Lung (tissue), 12 donors: ENCODE data around the gene AIP. TPM values are rescaled to one million over a fixed set of nuclear protein-coding genes. Genes with fewer than 3 reads are reported as not detected.

Experiments
- ATAC-seq: fragments of 200-7000 bp; cut with Tn5 transposase; one replicate; pipeline ENCODE4 v1.9.1; 2020; ENCODE audit warnings: moderate number of reproducible peaks; ENCODE audit not compliant: insufficient read depth, low FRiP score
- DNase-seq, 3 donors: peaks; one replicate each; pipeline ENCODE4 v3.0.0-alpha.2; 2013 to 2017
- H3K27ac ChIP-seq, 2 donors: one replicate each; pipeline ENCODE4 v1.5.1; 2013; ENCODE audit warnings: mild to moderate bottlenecking in 2 of 2, moderate library complexity in 2 of 2, control low read depth in 1 of 2, inconsistent platforms in 1 of 2, low read depth in 1 of 2, low read length in 1 of 2
- H3K27me3 ChIP-seq, 3 donors: one replicate each; pipeline ENCODE4 v1.5.1; 2013; ENCODE audit warnings: low read length in 2 of 3; ENCODE audit not compliant: control insufficient read depth in 3 of 3, insufficient read depth in 3 of 3
- H3K36me3 ChIP-seq, 4 donors: one replicate each; pipeline ENCODE4 v1.5.1; 2013; ENCODE audit warnings: low read length in 4 of 4, mild to moderate bottlenecking in 1 of 4, moderate library complexity in 1 of 4; ENCODE audit not compliant: control insufficient read depth in 4 of 4, insufficient read depth in 4 of 4
- H3K4me1 ChIP-seq, 5 donors: one replicate each; pipeline ENCODE4 v1.5.1; 2013; ENCODE audit warnings: low read length in 5 of 5, mild to moderate bottlenecking in 2 of 5, moderate library complexity in 1 of 5; ENCODE audit not compliant: control insufficient read depth in 5 of 5, insufficient read depth in 5 of 5
- H3K4me3 ChIP-seq: one replicate; pipeline ENCODE4 v1.5.1; 2013; ENCODE audit warnings: mild to moderate bottlenecking, control low read depth, moderate library complexity
- H3K9ac ChIP-seq, 2 donors: one replicate each; pipeline ENCODE4 v1.5.1; 2013; ENCODE audit warnings: low read length in 2 of 2, control low read depth in 1 of 2; ENCODE audit not compliant: insufficient read depth in 1 of 2
- H3K9me3 ChIP-seq, 4 donors: one replicate each; pipeline ENCODE4 v1.5.1; 2013; ENCODE audit warnings: low read length in 3 of 4, mild to moderate bottlenecking in 1 of 4, moderate library complexity in 1 of 4; ENCODE audit not compliant: control insufficient read depth in 4 of 4, insufficient read depth in 3 of 4
- WGBS, 2 donors: extraction: QIAGEN DNeasy Blood & Tissue Kit; methylation state at CpG; one replicate each; pipeline ENCODE4 v1.1.7; 2013; 5-methylcytosine and 5-hydroxymethylcytosine counted together
- polyA plus RNA-seq, 2 donors: library from polyadenylated mRNA; stranded (reverse); fragments of 200-250 nt; gene quantifications; one replicate each; pipeline ENCODE4 v1.2.1, GENCODE V29; 2013
- total RNA-seq, 2 donors: library from RNA; depleted of rRNA in 1 of 2; stranded (reverse); fragments of >200 nt in 1 of 2; gene quantifications; one replicate each; pipeline ENCODE4 v1.2.1, GENCODE V29; 2014 to 2021
- TF ChIP-seq, protein P1 (sequence below): IDR thresholded peaks from 2 replicates; pipeline ENCODE4 v1.5.1; 2012; ENCODE audit warnings: mild to moderate bottlenecking; ENCODE audit errors: control extremely low read depth, extremely low read depth
- donor health status: control.
- donor health status: control.
- donor health status: Bipolar disorder and iron deficiency.
- donor health status: healthy.
- donor health status: DM: yes; HTN: yes; CAD: no.

The AIP gene
- total and polyA plus RNA-seq, 4 donors: 60.0 to 126 (median 73.8) TPM

DNA sequence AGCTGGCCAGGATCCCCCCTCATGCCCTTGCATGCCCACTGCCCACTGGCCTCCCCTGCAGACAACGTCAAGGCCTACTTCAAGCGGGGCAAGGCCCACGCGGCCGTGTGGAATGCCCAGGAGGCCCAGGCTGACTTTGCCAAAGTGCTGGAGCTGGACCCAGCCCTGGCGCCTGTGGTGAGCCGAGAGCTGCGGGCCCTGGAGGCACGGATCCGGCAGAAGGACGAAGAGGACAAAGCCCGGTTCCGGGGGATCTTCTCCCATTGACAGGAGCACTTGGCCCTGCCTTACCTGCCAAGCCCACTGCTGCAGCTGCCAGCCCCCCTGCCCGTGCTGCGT, 7.9 kb downstream of the AIP start:
- Histone ChIP-seq H3K27ac (no peak overlapping the region), H3K27me3 (no peaks in the 10 kb centered on the region), H3K4me3 (no peak overlapping the region), H3K4me1 (no peaks in the 10 kb centered on the region), H3K9ac (no peak overlapping the region), H3K9me3 (no peaks in the 10 kb centered on the region), H3K36me3 (peaks cover 10 to 67% (median 22%) of the 10 kb centered on the region in 4 donors)
- no peak for ATAC-seq
- 88 to 94% methylated on average over 15 of the region's 15 CpGs for WGBS, 2 donors
- TF ChIP-seq, protein P1, sequence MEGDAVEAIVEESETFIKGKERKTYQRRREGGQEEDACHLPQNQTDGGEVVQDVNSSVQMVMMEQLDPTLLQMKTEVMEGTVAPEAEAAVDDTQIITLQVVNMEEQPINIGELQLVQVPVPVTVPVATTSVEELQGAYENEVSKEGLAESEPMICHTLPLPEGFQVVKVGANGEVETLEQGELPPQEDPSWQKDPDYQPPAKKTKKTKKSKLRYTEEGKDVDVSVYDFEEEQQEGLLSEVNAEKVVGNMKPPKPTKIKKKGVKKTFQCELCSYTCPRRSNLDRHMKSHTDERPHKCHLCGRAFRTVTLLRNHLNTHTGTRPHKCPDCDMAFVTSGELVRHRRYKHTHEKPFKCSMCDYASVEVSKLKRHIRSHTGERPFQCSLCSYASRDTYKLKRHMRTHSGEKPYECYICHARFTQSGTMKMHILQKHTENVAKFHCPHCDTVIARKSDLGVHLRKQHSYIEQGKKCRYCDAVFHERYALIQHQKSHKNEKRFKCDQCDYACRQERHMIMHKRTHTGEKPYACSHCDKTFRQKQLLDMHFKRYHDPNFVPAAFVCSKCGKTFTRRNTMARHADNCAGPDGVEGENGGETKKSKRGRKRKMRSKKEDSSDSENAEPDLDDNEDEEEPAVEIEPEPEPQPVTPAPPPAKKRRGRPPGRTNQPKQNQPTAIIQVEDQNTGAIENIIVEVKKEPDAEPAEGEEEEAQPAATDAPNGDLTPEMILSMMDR: no peak
- DNase-seq: no peak

DNA sequence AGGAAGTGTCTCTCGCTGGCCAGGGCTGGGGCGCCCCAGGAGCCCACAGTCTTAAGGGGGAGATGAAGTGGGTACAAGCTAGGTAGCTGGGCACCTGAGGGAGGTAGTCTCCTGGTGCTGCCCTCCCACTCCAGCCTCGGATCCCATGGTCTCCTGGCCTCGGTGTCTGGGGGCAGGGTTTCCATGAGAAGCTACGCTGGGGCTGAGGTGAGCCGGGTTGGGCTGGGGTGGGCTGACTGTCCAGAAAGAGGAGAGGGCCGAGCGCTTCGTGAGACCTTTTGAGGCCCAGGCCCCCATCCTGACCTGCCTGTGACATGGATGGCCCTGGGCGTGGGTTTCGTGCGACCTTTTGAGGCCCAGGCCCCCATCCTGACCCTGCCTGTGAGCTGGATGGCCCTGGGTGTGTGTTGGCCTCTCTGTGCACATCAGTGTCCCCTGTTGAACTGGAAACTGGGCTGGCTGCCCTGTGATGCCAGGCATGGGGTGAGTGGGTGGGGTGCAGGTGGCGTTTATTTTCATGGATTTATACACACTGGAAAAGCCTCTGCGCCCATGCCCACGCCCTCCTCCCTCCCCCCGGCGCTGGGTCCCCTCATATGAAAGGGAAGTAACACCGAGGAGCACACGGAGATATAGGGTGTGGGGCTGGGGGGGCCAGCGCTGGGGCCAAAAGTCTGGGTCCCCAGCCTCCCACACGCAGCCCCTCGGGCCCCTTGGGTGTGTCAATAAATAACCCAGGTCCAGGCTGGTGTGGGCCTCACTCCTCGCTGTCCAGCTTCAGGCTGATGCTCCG, 8.6 kb downstream of the AIP start:
- TF ChIP-seq, protein P1: no peak
- H3K4me3 ChIP-seq: no peak overlapping the region
- ATAC-seq (no peak), DNase-seq (no peak)
- no peak overlapping the region for H3K9ac ChIP-seq
- WGBS, 2 donors: 86% methylated on average over 24 of the region's 24 CpGs
- H3K27me3 ChIP-seq: no peaks in the 10 kb centered on the region
- no peaks in the 10 kb centered on the region for H3K4me1 ChIP-seq
- peaks cover 10 to 75% (median 22%) of the 10 kb centered on the region in 4 donors for H3K36me3 ChIP-seq
- H3K27ac ChIP-seq: no peak overlapping the region
- H3K9me3 ChIP-seq: no peaks in the 10 kb centered on the region

DNA sequence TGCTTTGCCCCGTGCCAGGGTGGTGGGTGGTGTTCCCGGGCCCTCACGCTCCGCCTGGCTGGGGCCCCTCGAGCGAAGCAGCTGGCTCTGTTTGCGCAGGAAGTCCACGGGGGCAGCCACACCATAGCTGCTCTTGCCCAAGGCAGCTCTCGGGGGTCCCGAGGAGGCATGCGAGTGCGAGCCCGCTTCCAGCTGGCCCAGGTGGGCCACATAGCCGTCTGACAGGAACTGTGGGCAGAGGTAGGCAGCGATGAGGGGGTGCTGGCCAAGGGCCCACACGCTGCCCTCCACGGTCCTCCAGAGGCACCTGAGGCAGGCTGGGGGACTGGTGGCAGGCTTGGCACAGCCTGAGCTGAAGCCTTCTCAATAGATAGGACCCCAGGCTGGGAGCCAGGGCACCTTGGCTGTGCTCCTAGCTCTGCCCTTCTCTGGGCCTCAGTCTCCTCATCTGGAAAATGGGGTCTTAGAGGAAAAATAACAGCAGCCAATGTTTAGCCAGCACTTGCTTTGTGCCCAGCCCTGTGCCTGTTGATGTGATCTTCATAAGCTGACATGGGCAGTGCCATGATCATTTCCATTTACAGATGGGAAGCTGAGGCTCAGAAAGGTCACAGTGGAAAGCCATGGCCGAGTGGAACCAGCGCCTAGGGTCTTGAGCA, 9.4 kb downstream of the AIP start:
- WGBS, 2 donors: 88 to 89% methylated on average over 19 of the region's 19 CpGs
- Histone ChIP-seq H3K36me3 (peaks cover 7 to 75% (median 21%) of the 10 kb centered on the region in 4 donors), H3K9ac (no peak overlapping the region), H3K27ac (no peak overlapping the region), H3K27me3 (no peaks in the 10 kb centered on the region), H3K9me3 (no peaks in the 10 kb centered on the region), H3K4me3 (no peak overlapping the region), H3K4me1 (no peaks in the 10 kb centered on the region)
- ATAC-seq (no peak), DNase-seq (no peak)
- TF ChIP-seq, protein P1: no peak
